ENCODE data around the gene OTUB2.

Gene OTUB2

GRCh38 chr14:93984070-93984469, 42.1 kb upstream of the OTUB2 start:
- no peaks in the 10 kb centered on the region for H3K36me3 ChIP-seq (ENCODE audit: control insufficient read depth in 1 of 2, insufficient read depth in 2 of 2, low read length in 2 of 2)
- H3K27me3 ChIP-seq (ENCODE audit: control insufficient read depth in 1 of 2, insufficient read depth in 2 of 2, low read length in 2 of 2), result no peaks in the 10 kb centered on the region
- H3K4me1 ChIP-seq (ENCODE audit: control insufficient read depth in 1 of 2, insufficient read depth in 2 of 2, low read length in 2 of 2), result peaks cover 0 to 9% of the 10 kb centered on the region in 2 donors
- no peak overlapping the region for H3K9ac ChIP-seq (ENCODE audit: low read depth in 1 of 2, low read length in 2 of 2)
- H3K27ac ChIP-seq (ENCODE audit: low read depth, low read length), result no peak overlapping the region
- H3K9me3 ChIP-seq (ENCODE audit: control insufficient read depth in 1 of 2, low read length in 2 of 2), result no peaks in the 10 kb centered on the region
- no peak overlapping the region for H3K4me3 ChIP-seq (ENCODE audit: low read depth in 1 of 2, low read length in 2 of 2)

GRCh38 chr14:93984987-93985410, 41.1 kb upstream of the OTUB2 start:
- no peaks in the 10 kb centered on the region for H3K9me3 ChIP-seq (ENCODE audit: control insufficient read depth in 1 of 2, low read length in 2 of 2)
- H3K36me3 ChIP-seq (ENCODE audit: control insufficient read depth in 1 of 2, insufficient read depth in 2 of 2, low read length in 2 of 2), result no peaks in the 10 kb centered on the region
- H3K9ac ChIP-seq (ENCODE audit: low read depth in 1 of 2, low read length in 2 of 2), result no peak overlapping the region
- no peaks in the 10 kb centered on the region for H3K27me3 ChIP-seq (ENCODE audit: control insufficient read depth in 1 of 2, insufficient read depth in 2 of 2, low read length in 2 of 2)
- peaks cover 0 to 9% of the 10 kb centered on the region in 2 donors for H3K4me1 ChIP-seq (ENCODE audit: control insufficient read depth in 1 of 2, insufficient read depth in 2 of 2, low read length in 2 of 2)
- H3K27ac ChIP-seq (ENCODE audit: low read depth, low read length), result no peak overlapping the region
- no peak overlapping the region for H3K4me3 ChIP-seq (ENCODE audit: low read depth in 1 of 2, low read length in 2 of 2)

GRCh38 chr14:93986955-93987354, 39.2 kb upstream of the OTUB2 start:
- Histone ChIP-seq H3K4me1 (ENCODE audit: control insufficient read depth in 1 of 2, insufficient read depth in 2 of 2, low read length in 2 of 2) (peaks cover 0 to 4% of the 10 kb centered on the region in 2 donors), H3K27me3 (ENCODE audit: control insufficient read depth in 1 of 2, insufficient read depth in 2 of 2, low read length in 2 of 2) (no peaks in the 10 kb centered on the region), H3K9me3 (ENCODE audit: control insufficient read depth in 1 of 2, low read length in 2 of 2) (no peaks in the 10 kb centered on the region), H3K27ac (ENCODE audit: low read depth, low read length) (no peak overlapping the region), H3K4me3 (ENCODE audit: low read depth in 1 of 2, low read length in 2 of 2) (no peak overlapping the region), H3K9ac (ENCODE audit: low read depth in 1 of 2, low read length in 2 of 2) (no peak overlapping the region), H3K36me3 (ENCODE audit: control insufficient read depth in 1 of 2, insufficient read depth in 2 of 2, low read length in 2 of 2) (no peaks in the 10 kb centered on the region)

GRCh38 chr14:93987376-93987775, 38.8 kb upstream of the OTUB2 start:
- no peaks in the 10 kb centered on the region for H3K36me3 ChIP-seq (ENCODE audit: control insufficient read depth in 1 of 2, insufficient read depth in 2 of 2, low read length in 2 of 2)
- no peaks in the 10 kb centered on the region for H3K27me3 ChIP-seq (ENCODE audit: control insufficient read depth in 1 of 2, insufficient read depth in 2 of 2, low read length in 2 of 2)
- no peak overlapping the region for H3K9ac ChIP-seq (ENCODE audit: low read depth in 1 of 2, low read length in 2 of 2)
- H3K4me3 ChIP-seq (ENCODE audit: low read depth in 1 of 2, low read length in 2 of 2), result no peak overlapping the region
- H3K4me1 ChIP-seq (ENCODE audit: control insufficient read depth in 1 of 2, insufficient read depth in 2 of 2, low read length in 2 of 2), result peaks cover 0 to 4% of the 10 kb centered on the region in 2 donors
- H3K9me3 ChIP-seq (ENCODE audit: control insufficient read depth in 1 of 2, low read length in 2 of 2), result no peaks in the 10 kb centered on the region
- no peak overlapping the region for H3K27ac ChIP-seq (ENCODE audit: low read depth, low read length)

GRCh38 chr14:93987815-93988476, 38.2 kb upstream of the OTUB2 start:
- Histone ChIP-seq H3K9me3 (ENCODE audit: control insufficient read depth in 1 of 2, low read length in 2 of 2) (no peaks in the 10 kb centered on the region), H3K27me3 (ENCODE audit: control insufficient read depth in 1 of 2, insufficient read depth in 2 of 2, low read length in 2 of 2) (no peaks in the 10 kb centered on the region), H3K36me3 (ENCODE audit: control insufficient read depth in 1 of 2, insufficient read depth in 2 of 2, low read length in 2 of 2) (no peaks in the 10 kb centered on the region), H3K27ac (ENCODE audit: low read depth, low read length) (no peak overlapping the region), H3K9ac (ENCODE audit: low read depth in 1 of 2, low read length in 2 of 2) (no peak overlapping the region), H3K4me1 (ENCODE audit: control insufficient read depth in 1 of 2, insufficient read depth in 2 of 2, low read length in 2 of 2) (peaks cover 0 to 4% of the 10 kb centered on the region in 2 donors), H3K4me3 (ENCODE audit: low read depth in 1 of 2, low read length in 2 of 2) (no peak overlapping the region)

- no peaks in the 10 kb centered on the region for H3K36me3 ChIP-seq (ENCODE audit: control insufficient read depth in 1 of 2, insufficient read depth in 2 of 2, low read length in 2 of 2)
- H3K27ac ChIP-seq (ENCODE audit: low read depth, low read length), result no peak overlapping the region
Measured at GRCh38 chr14:93989939-93990338, 36.2 kb upstream of the OTUB2 start.

GRCh38 chr14:93991212-93991611, 34.9 kb upstream of the OTUB2 start:
- H3K27me3 ChIP-seq (ENCODE audit: control insufficient read depth in 1 of 2, insufficient read depth in 2 of 2, low read length in 2 of 2), result no peaks in the 10 kb centered on the region
- no peak overlapping the region for H3K4me3 ChIP-seq (ENCODE audit: low read depth in 1 of 2, low read length in 2 of 2)

More at GRCh38 chr14:93989939-93990338, 36.2 kb upstream of the OTUB2 start:
- H3K9ac ChIP-seq (ENCODE audit: low read depth in 1 of 2, low read length in 2 of 2), result no peak overlapping the region
- H3K27me3 ChIP-seq (ENCODE audit: control insufficient read depth in 1 of 2, insufficient read depth in 2 of 2, low read length in 2 of 2), result no peaks in the 10 kb centered on the region
- no peak overlapping the region for H3K4me3 ChIP-seq (ENCODE audit: low read depth in 1 of 2, low read length in 2 of 2)
- peaks cover 0 to 2% of the 10 kb centered on the region in 2 donors for H3K4me1 ChIP-seq (ENCODE audit: control insufficient read depth in 1 of 2, insufficient read depth in 2 of 2, low read length in 2 of 2)
- no peaks in the 10 kb centered on the region for H3K9me3 ChIP-seq (ENCODE audit: control insufficient read depth in 1 of 2, low read length in 2 of 2)

GRCh38 chr14:93991649-93992048, 34.5 kb upstream of the OTUB2 start:
- Histone ChIP-seq H3K9ac (ENCODE audit: low read depth in 1 of 2, low read length in 2 of 2) (no peak overlapping the region), H3K27me3 (ENCODE audit: control insufficient read depth in 1 of 2, insufficient read depth in 2 of 2, low read length in 2 of 2) (no peaks in the 10 kb centered on the region), H3K4me1 (ENCODE audit: control insufficient read depth in 1 of 2, insufficient read depth in 2 of 2, low read length in 2 of 2) (no peaks in the 10 kb centered on the region), H3K4me3 (ENCODE audit: low read depth in 1 of 2, low read length in 2 of 2) (no peak overlapping the region), H3K27ac (ENCODE audit: low read depth, low read length) (no peak overlapping the region), H3K9me3 (ENCODE audit: control insufficient read depth in 1 of 2, low read length in 2 of 2) (no peaks in the 10 kb centered on the region), H3K36me3 (ENCODE audit: control insufficient read depth in 1 of 2, insufficient read depth in 2 of 2, low read length in 2 of 2) (no peaks in the 10 kb centered on the region)

More at GRCh38 chr14:93991212-93991611, 34.9 kb upstream of the OTUB2 start:
- no peak overlapping the region for H3K27ac ChIP-seq (ENCODE audit: low read depth, low read length)
- no peaks in the 10 kb centered on the region for H3K9me3 ChIP-seq (ENCODE audit: control insufficient read depth in 1 of 2, low read length in 2 of 2)
- no peak overlapping the region for H3K9ac ChIP-seq (ENCODE audit: low read depth in 1 of 2, low read length in 2 of 2)
- H3K36me3 ChIP-seq (ENCODE audit: control insufficient read depth in 1 of 2, insufficient read depth in 2 of 2, low read length in 2 of 2), result no peaks in the 10 kb centered on the region
- no peaks in the 10 kb centered on the region for H3K4me1 ChIP-seq (ENCODE audit: control insufficient read depth in 1 of 2, insufficient read depth in 2 of 2, low read length in 2 of 2)

GRCh38 chr14:93993382-93993781, 32.8 kb upstream of the OTUB2 start:
- Histone ChIP-seq H3K27me3 (ENCODE audit: control insufficient read depth in 1 of 2, insufficient read depth in 2 of 2, low read length in 2 of 2) (no peaks in the 10 kb centered on the region), H3K4me1 (ENCODE audit: control insufficient read depth in 1 of 2, insufficient read depth in 2 of 2, low read length in 2 of 2) (no peaks in the 10 kb centered on the region), H3K9ac (ENCODE audit: low read depth in 1 of 2, low read length in 2 of 2) (no peak overlapping the region), H3K36me3 (ENCODE audit: control insufficient read depth in 1 of 2, insufficient read depth in 2 of 2, low read length in 2 of 2) (no peaks in the 10 kb centered on the region), H3K4me3 (ENCODE audit: low read depth in 1 of 2, low read length in 2 of 2) (no peak overlapping the region), H3K9me3 (ENCODE audit: control insufficient read depth in 1 of 2, low read length in 2 of 2) (no peaks in the 10 kb centered on the region), H3K27ac (ENCODE audit: low read depth, low read length) (no peak overlapping the region)

- Histone ChIP-seq H3K9ac (ENCODE audit: low read depth in 1 of 2, low read length in 2 of 2) (no peak overlapping the region), H3K27ac (ENCODE audit: low read depth, low read length) (no peak overlapping the region), H3K36me3 (ENCODE audit: control insufficient read depth in 1 of 2, insufficient read depth in 2 of 2, low read length in 2 of 2) (no peaks in the 10 kb centered on the region), H3K27me3 (ENCODE audit: control insufficient read depth in 1 of 2, insufficient read depth in 2 of 2, low read length in 2 of 2) (no peaks in the 10 kb centered on the region), H3K4me3 (ENCODE audit: low read depth in 1 of 2, low read length in 2 of 2) (no peak overlapping the region), H3K4me1 (ENCODE audit: control insufficient read depth in 1 of 2, insufficient read depth in 2 of 2, low read length in 2 of 2) (no peaks in the 10 kb centered on the region), H3K9me3 (ENCODE audit: control insufficient read depth in 1 of 2, low read length in 2 of 2) (no peaks in the 10 kb centered on the region)
Measured at GRCh38 chr14:93994919-93995682, 31.0 kb upstream of the OTUB2 start.

All from duodenal mucosa (tissue), 2 donors.